ENCODE measurements around the gene KDELR3. TPM values are rescaled to one million over a fixed set of nuclear protein-coding genes. Genes with fewer than 3 reads are reported as not detected.

The KDELR3 gene
- total RNA-seq, 1 experiment from 2014 or later, result 7.3 TPM

- peaks cover 79 to 95% (median 93%) of the 10 kb centered on the region in 3 experiments for H3K36me3 Mint-ChIP-seq (ENCODE audit: insufficient read depth in 1 of 3, low read depth in 3 of 3)
- no peaks in the 10 kb centered on the region for H3K27me3 ChIP-seq (ENCODE audit: insufficient read depth, low read length)
- H3K56ac ChIP-seq (ENCODE audit: insufficient read length, low read depth, low read length), result no peak overlapping the region
- H3K27ac Mint-ChIP-seq, result peak overlapping the region; percentile 60 to 97 (median 94); a peak in 6 of 7 replicates
- no peaks in the 10 kb centered on the region; the same call in 1 of the 2 replicates for H3K27me3 Mint-ChIP-seq (ENCODE audit: low read depth)
- no peak overlapping the region for H3T11ph ChIP-seq (ENCODE audit: low read length)
- no CpG with 5 or more reads among the region's 2 CpGs for WGBS (ENCODE audit: extremely low coverage, insufficient read length, low lambda C conversion rate)
- 0 out of 3 replicates have a peak, but pooled peaks have one; percentile 12 for TF ChIP-seq CTCF (conservative IDR thresholded peaks at IDR 0.05)
- no peak overlapping the region for H3K27ac ChIP-seq (ENCODE audit: insufficient read length, low read depth, low read length)
- DNase-seq, result no peak
- H3K23me2 ChIP-seq (ENCODE audit: insufficient read length, low read depth, low read length, poor library complexity, severe bottlenecking), result no peaks in the 10 kb centered on the region
- no peak overlapping the region for H2BK20ac ChIP-seq (ENCODE audit: low read depth, low read length, poor library complexity, severe bottlenecking)
- no peaks in the 10 kb centered on the region for H3K9me3 Mint-ChIP-seq
- no peak overlapping the region for H4K5ac ChIP-seq (ENCODE audit: insufficient read length, low read depth, low read length)
- H2BK12ac ChIP-seq (ENCODE audit: insufficient read length, low read depth, low read length), result no peak overlapping the region
- no peaks in the 10 kb centered on the region for H3K79me1 ChIP-seq (ENCODE audit: insufficient read depth, low read depth, low read length, poor library complexity, severe bottlenecking)
- H3K4me1 Mint-ChIP-seq, result peaks cover 22 to 45% of the 10 kb centered on the region in 2 experiments
- H3K4me1 ChIP-seq (ENCODE audit: insufficient read depth, low read length), result no peaks in the 10 kb centered on the region
- H3K4me2 ChIP-seq (ENCODE audit: insufficient read depth, insufficient read length, low read length), result no peak overlapping the region
- H4K8ac ChIP-seq (replicated peaks; ENCODE audit: insufficient read length, low read depth, low read length), result no peak overlapping the region
- H4K20me1 ChIP-seq (ENCODE audit: control insufficient read depth, insufficient read depth, insufficient read length), result no peaks in the 10 kb centered on the region
- H2AFZ ChIP-seq (ENCODE audit: low read length), result no peak overlapping the region
- no peak overlapping the region for H3K23ac ChIP-seq (ENCODE audit: insufficient read length, low read depth, low read length)
- H3K79me2 ChIP-seq (ENCODE audit: insufficient read depth, low read length), result no peaks in the 10 kb centered on the region
- no peak overlapping the region for H3K4ac ChIP-seq (ENCODE audit: low read depth, low read length)
- no peak overlapping the region for H4K91ac ChIP-seq (ENCODE audit: insufficient read length, low read depth, low read length)
- H3K9ac ChIP-seq (ENCODE audit: extremely low read depth, insufficient read length, low read length), result no peak overlapping the region
- no peak overlapping the region for H3K14ac ChIP-seq (ENCODE audit: insufficient read depth, low read length)
- no peak overlapping the region for H2BK120ac ChIP-seq (ENCODE audit: low read depth, low read length, poor library complexity, severe bottlenecking)
- no peak overlapping the region for H2BK15ac ChIP-seq (ENCODE audit: low read depth, low read length)
- no peak overlapping the region for H3K18ac ChIP-seq (ENCODE audit: insufficient read length, low read depth, low read length)
- H3K9me3 ChIP-seq (ENCODE audit: control insufficient read depth, low read depth, low read length), result no peaks in the 10 kb centered on the region
- H2AK5ac ChIP-seq (ENCODE audit: insufficient read length, low read length), result no peak overlapping the region
- no peak overlapping the region for H2BK5ac ChIP-seq (ENCODE audit: insufficient read length, low read length)
- H3K4me3 Mint-ChIP-seq, result no peak overlapping the region
Observed at GRCh38 chr22:38490475-38490874, 22.6 kb downstream of the KDELR3 start.

Measured in H9 (cell line).